Vagina (tissue), 2 donors: ENCODE measurements around the gene LIMS1. TPM values are rescaled to one million over a fixed set of nuclear protein-coding genes. Genes with fewer than 3 reads are reported as not detected.

Experiments
- DNase-seq, 2 donors: peaks; one replicate each; pipeline ENCODE4 v3.0.0-alpha.2; 2017; ENCODE audit errors: extremely low spot score in 2 of 2
- H3K27ac ChIP-seq: fragments of 200-600 bp; sonication (generic); one replicate; pipeline ENCODE4 v1.5.1; 2019
- H3K27me3 ChIP-seq: fragments of 200-600 bp; sonication (generic); one replicate; pipeline ENCODE4 v1.5.1; 2019
- H3K36me3 ChIP-seq, 2 donors: fragments of 200-600 bp; sonication (generic); one replicate each; pipeline ENCODE4 v1.5.1; 2017 to 2019
- H3K4me1 ChIP-seq: fragments of 200-600 bp; sonication (generic); one replicate; pipeline ENCODE4 v1.5.1; 2019
- H3K4me3 ChIP-seq, 2 donors: fragments of 200-600 bp; sonication (generic); 1 replicate in 1 of 2; 2 replicates in 1 of 2; pipeline ENCODE4 v1.5.1; 2016 to 2019
- H3K9me3 ChIP-seq: fragments of 200-600 bp; sonication (generic); one replicate; pipeline ENCODE4 v1.5.1; 2019
- CTCF ChIP-seq, 3 experiments: fragments of 450-650 bp in 2 of 3; fragments of 200-600 bp in 1 of 3; sonication (generic) in 1 of 3; IDR thresholded peaks; one replicate each; pipeline ENCODE4 v1.5.1; 2017 to 2019; ENCODE audit warnings: antibody characterized with exemption in 3 of 3, mild to moderate bottlenecking in 2 of 3, moderate library complexity in 2 of 3
- POLR2A ChIP-seq, 2 donors: fragments of 450-650 bp; IDR thresholded peaks; one replicate each; pipeline ENCODE4 v1.6.1; 2017; ENCODE audit warnings: antibody characterized with exemption in 2 of 2, mild to moderate bottlenecking in 2 of 2, moderate library complexity in 2 of 2
- POLR2AphosphoS5 ChIP-seq, 2 donors: sonication (generic); formaldehyde crosslinking; IDR thresholded peaks; one replicate each; pipeline ENCODE4 v1.9.0; 2017; ENCODE audit warnings: antibody characterized with exemption in 2 of 2, mild to moderate bottlenecking in 2 of 2, low read depth in 1 of 2; ENCODE audit not compliant: insufficient read depth in 1 of 2
- intact Hi-C: fragments of 100-400 bp; cut with DNase I; formaldehyde crosslinking; loops from one replicate; pipeline ENCODE4 v1.15.1; 2023
- total RNA-seq: library from RNA; depleted of rRNA; stranded (reverse); fragments of >200 nt; gene quantifications from one replicate; pipeline ENCODE4 v1.2.3, GENCODE V29; 2016

LIMS1 gene
- total RNA-seq, 1 donor from 2014 or later = 66.0 TPM

- intact Hi-C loops = no loop called here
- Histone ChIP-seq H3K36me3 (no peaks in the 10 kb centered on the region), H3K9me3 (no peaks in the 10 kb centered on the region), H3K4me3 (no peak overlapping the region), H3K27me3 (no peaks in the 10 kb centered on the region), H3K27ac (no peak overlapping the region), H3K4me1 (peaks cover 8% of the 10 kb centered on the region)
- DNase-seq = no peak
- no peak for TF ChIP-seq POLR2A (IDR thresholded peaks at IDR 0.05)
- no peak for TF ChIP-seq CTCF (IDR thresholded peaks at IDR 0.05)
- TF ChIP-seq POLR2AphosphoS5 (IDR thresholded peaks at IDR 0.05; ENCODE audit: insufficient read depth in 1 of 2, low read depth in 1 of 2) = no peak
These were observed 68.2 kb downstream of the LIMS1 start for GRCh38 chr2:108602422-108602821.

- no peak for DNase-seq
- Histone ChIP-seq H3K4me3 (no peak overlapping the region), H3K9me3 (no peaks in the 10 kb centered on the region), H3K27me3 (no peaks in the 10 kb centered on the region), H3K4me1 (peaks cover 10% of the 10 kb centered on the region), H3K27ac (no peak overlapping the region), H3K36me3 (no peaks in the 10 kb centered on the region)
- intact Hi-C loops = no loop called here
- TF ChIP-seq CTCF (IDR thresholded peaks at IDR 0.05) = no peak
- TF ChIP-seq POLR2A (IDR thresholded peaks at IDR 0.05) = no peak
- TF ChIP-seq POLR2AphosphoS5 (IDR thresholded peaks at IDR 0.05; ENCODE audit: insufficient read depth in 1 of 2, low read depth in 1 of 2) = no peak
These were observed 69.9 kb downstream of the LIMS1 start for GRCh38 chr2:108604196-108604595.

- Histone ChIP-seq H3K27me3 (no peaks in the 10 kb centered on the region), H3K4me1 (peaks cover 10% of the 10 kb centered on the region), H3K4me3 (no peak overlapping the region), H3K27ac (no peak overlapping the region), H3K9me3 (no peaks in the 10 kb centered on the region), H3K36me3 (no peaks in the 10 kb centered on the region)
- TF ChIP-seq POLR2A (IDR thresholded peaks at IDR 0.05) (no peak), POLR2AphosphoS5 (IDR thresholded peaks at IDR 0.05; ENCODE audit: insufficient read depth in 1 of 2, low read depth in 1 of 2) (no peak)
- DNase-seq = no peak
- intact Hi-C loops = no loop called here
These were observed 71.7 kb downstream of the LIMS1 start for GRCh38 chr2:108605947-108606346.

- Histone ChIP-seq H3K4me3 (no peak overlapping the region), H3K36me3 (no peaks in the 10 kb centered on the region), H3K27ac (no peak overlapping the region), H3K4me1 (peaks cover 20% of the 10 kb centered on the region), H3K9me3 (no peaks in the 10 kb centered on the region), H3K27me3 (no peaks in the 10 kb centered on the region)
- DNase-seq = no peak
- TF ChIP-seq POLR2A (IDR thresholded peaks at IDR 0.05) (no peak), POLR2AphosphoS5 (IDR thresholded peaks at IDR 0.05; ENCODE audit: insufficient read depth in 1 of 2, low read depth in 1 of 2) (no peak), CTCF (IDR thresholded peaks at IDR 0.05) (peak in 2 of 3 experiments; percentile 48 to 49)
- intact Hi-C loops = no loop called here
These were observed 73.5 kb downstream of the LIMS1 start for GRCh38 chr2:108607706-108608301.

GRCh38 chr2:108611021-108611420, 76.8 kb downstream of the LIMS1 start:
- TF ChIP-seq CTCF (IDR thresholded peaks at IDR 0.05) (no peak), POLR2A (IDR thresholded peaks at IDR 0.05) (no peak), POLR2AphosphoS5 (IDR thresholded peaks at IDR 0.05; ENCODE audit: insufficient read depth in 1 of 2, low read depth in 1 of 2) (no peak)
- intact Hi-C loops = no loop called here
- no peak for DNase-seq
- H3K4me1 ChIP-seq = peaks cover 47% of the 10 kb centered on the region
- no peaks in the 10 kb centered on the region for H3K9me3 ChIP-seq
- H3K4me3 ChIP-seq = no peak overlapping the region
- H3K27ac ChIP-seq = no peak overlapping the region
- no peaks in the 10 kb centered on the region for H3K27me3 ChIP-seq
- no peaks in the 10 kb centered on the region for H3K36me3 ChIP-seq
